KBM-7 (cell line): Measurements from ENCODE around the gene ANKRD33B.
"Not testable (repeated sequence)": the region's sequence is repeated elsewhere in the genome, so short reads cannot be mapped to it uniquely, and the experiment has no call there.

Experiments used
- DNase-seq: peaks from one replicate; pipeline ENCODE4 v3.0.0-alpha.2; 2015
- in situ Hi-C: fragments of 300-500 bp; cut with MboI; formaldehyde crosslinking; loops from 2 replicates; pipeline ENCODE4 v1.14.3; 2020; ENCODE audit warnings: low sequenced_read_pairs, low pct_unique_long_range_greater_than_20kb, mixed read lengths

Gene ANKRD33B

GRCh38 chr5:10574879-10575278 is 11.0 kb downstream of the ANKRD33B start:
- DNase-seq, in situ Hi-C loops: not testable (repeated sequence)

GRCh38 chr5:10576121-10576789 is 12.4 kb downstream of the ANKRD33B start:
- no peak for DNase-seq
- in situ Hi-C loops: no loop called here

- DNase-seq: no peak
- in situ Hi-C loops: no loop called here
Measured at GRCh38 chr5:10576790-10577189, 12.9 kb downstream of the ANKRD33B start.

GRCh38 chr5:10577371-10578292 is 13.8 kb downstream of the ANKRD33B start:
- in situ Hi-C loops: no loop called here
- DNase-seq: no peak

- in situ Hi-C loops: no loop called here
- DNase-seq: no peak
Measured at GRCh38 chr5:10578293-10578665, 14.4 kb downstream of the ANKRD33B start.

GRCh38 chr5:10578869-10579268 is 15.0 kb downstream of the ANKRD33B start:
- DNase-seq: no peak
- in situ Hi-C loops: no loop called here

- in situ Hi-C loops: no loop called here
Measured at GRCh38 chr5:10579536-10580521, 16.0 kb downstream of the ANKRD33B start.

GRCh38 chr5:10580531-10581423 is 16.9 kb downstream of the ANKRD33B start:
- in situ Hi-C loops: no loop called here
- no peak for DNase-seq

More at GRCh38 chr5:10579536-10580521, 16.0 kb downstream of the ANKRD33B start:
- DNase-seq: no peak

- in situ Hi-C loops: no loop called here
- no peak for DNase-seq
Measured at GRCh38 chr5:10581424-10581748, 17.5 kb downstream of the ANKRD33B start.

- no peak for DNase-seq
- in situ Hi-C loops: no loop called here
Measured at GRCh38 chr5:10581867-10582511, 18.1 kb downstream of the ANKRD33B start.

- in situ Hi-C loops: no loop called here
- no peak for DNase-seq
Measured at GRCh38 chr5:10582512-10582897, 18.6 kb downstream of the ANKRD33B start.

- in situ Hi-C loops: no loop called here
- DNase-seq: no peak
Measured at GRCh38 chr5:10583663-10584572, 20.0 kb downstream of the ANKRD33B start.

- in situ Hi-C loops: no loop called here
- no peak for DNase-seq
Measured at GRCh38 chr5:10584714-10585517, 21.0 kb downstream of the ANKRD33B start.

- DNase-seq: no peak
- in situ Hi-C loops: no loop called here
Measured at GRCh38 chr5:10585518-10585915, 21.6 kb downstream of the ANKRD33B start.

GRCh38 chr5:10586008-10586407 is 22.1 kb downstream of the ANKRD33B start:
- DNase-seq: no peak

GRCh38 chr5:10586555-10586954 is 22.7 kb downstream of the ANKRD33B start:
- in situ Hi-C loops: no loop called here
- DNase-seq: no peak

More at GRCh38 chr5:10586008-10586407, 22.1 kb downstream of the ANKRD33B start:
- in situ Hi-C loops: no loop called here
